Osteocyte (in vitro differentiated cells): ENCODE results near the gene DIPK1C. TPM values are rescaled to one million over a fixed set of nuclear protein-coding genes. Genes with fewer than 3 reads are reported as not detected.
A peak's percentile ranks its signal among the peaks of the same experiment; 100 is the strongest.

Experiments used
- DNase-seq: peaks from one replicate; pipeline ENCODE4 v3.0.0; 2021; ENCODE audit warnings: mixed read lengths; ENCODE audit not compliant: unreplicated experiment; ENCODE audit errors: extremely low spot score
- H3K27ac Mint-ChIP-seq: one replicate; pipeline ENCODE4 v1.8.0; 2021; ENCODE audit warnings: mild to moderate bottlenecking, mixed read lengths; ENCODE audit not compliant: unreplicated experiment
- H3K27me3 Mint-ChIP-seq: one replicate; pipeline ENCODE4 v1.8.0; 2021; ENCODE audit warnings: mixed read lengths; ENCODE audit not compliant: unreplicated experiment
- H3K36me3 Mint-ChIP-seq: one replicate; pipeline ENCODE4 v1.8.0; 2021; ENCODE audit warnings: mixed read lengths; ENCODE audit not compliant: unreplicated experiment
- H3K4me1 Mint-ChIP-seq: one replicate; pipeline ENCODE4 v1.8.0; 2021; ENCODE audit warnings: mixed read lengths; ENCODE audit not compliant: unreplicated experiment
- H3K4me3 Mint-ChIP-seq: one replicate; pipeline ENCODE4 v1.8.0; 2021; ENCODE audit warnings: mild to moderate bottlenecking, moderate library complexity, mixed read lengths; ENCODE audit not compliant: unreplicated experiment
- H3K9me3 Mint-ChIP-seq: one replicate; pipeline ENCODE4 v1.8.0; 2021; ENCODE audit warnings: mixed read lengths; ENCODE audit not compliant: unreplicated experiment
- total RNA-seq: library from RNA; stranded (reverse); gene quantifications from 2 replicates; pipeline ENCODE4 v1.2.1, GENCODE V29; 2021
- TF ChIP-seq, protein P1 (sequence below): fragments of 200-600 bp; sonication (generic); IDR thresholded peaks from 2 replicates; pipeline ENCODE4 v1.5.0; 2021; ENCODE audit warnings: antibody characterized with exemption, mild to moderate bottlenecking, moderate library complexity

DIPK1C gene
- total RNA-seq, 1 donor from 2014 or later: not detected

DNA sequence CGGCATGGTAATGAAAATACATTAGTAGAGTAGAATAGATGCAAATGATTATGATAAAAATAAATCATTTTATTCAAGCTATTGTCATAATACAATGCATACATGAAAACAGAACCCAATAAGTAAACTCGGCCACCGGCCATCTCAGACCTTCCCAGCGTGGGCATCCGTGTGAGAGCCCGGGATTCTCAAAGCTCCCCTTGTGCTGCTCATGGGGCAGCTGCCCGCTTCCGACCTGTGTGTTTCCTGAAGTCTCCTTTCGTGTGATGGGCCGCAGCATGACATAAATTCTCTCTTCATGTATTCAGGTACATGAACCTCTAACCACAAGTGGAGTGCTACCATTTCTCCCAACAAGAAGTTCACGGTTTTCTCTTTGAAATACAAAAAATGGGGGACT, 25.6 kb upstream of the DIPK1C start:
- H3K9me3 Mint-ChIP-seq: no peaks in the 10 kb centered on the region
- H3K4me3 Mint-ChIP-seq: no peak overlapping the region
- peak; percentile 64 for DNase-seq
- H3K36me3 Mint-ChIP-seq: no peaks in the 10 kb centered on the region
- no peaks in the 10 kb centered on the region for H3K4me1 Mint-ChIP-seq
- peaks cover 21% of the 10 kb centered on the region for H3K27me3 Mint-ChIP-seq
- TF ChIP-seq, protein P1, sequence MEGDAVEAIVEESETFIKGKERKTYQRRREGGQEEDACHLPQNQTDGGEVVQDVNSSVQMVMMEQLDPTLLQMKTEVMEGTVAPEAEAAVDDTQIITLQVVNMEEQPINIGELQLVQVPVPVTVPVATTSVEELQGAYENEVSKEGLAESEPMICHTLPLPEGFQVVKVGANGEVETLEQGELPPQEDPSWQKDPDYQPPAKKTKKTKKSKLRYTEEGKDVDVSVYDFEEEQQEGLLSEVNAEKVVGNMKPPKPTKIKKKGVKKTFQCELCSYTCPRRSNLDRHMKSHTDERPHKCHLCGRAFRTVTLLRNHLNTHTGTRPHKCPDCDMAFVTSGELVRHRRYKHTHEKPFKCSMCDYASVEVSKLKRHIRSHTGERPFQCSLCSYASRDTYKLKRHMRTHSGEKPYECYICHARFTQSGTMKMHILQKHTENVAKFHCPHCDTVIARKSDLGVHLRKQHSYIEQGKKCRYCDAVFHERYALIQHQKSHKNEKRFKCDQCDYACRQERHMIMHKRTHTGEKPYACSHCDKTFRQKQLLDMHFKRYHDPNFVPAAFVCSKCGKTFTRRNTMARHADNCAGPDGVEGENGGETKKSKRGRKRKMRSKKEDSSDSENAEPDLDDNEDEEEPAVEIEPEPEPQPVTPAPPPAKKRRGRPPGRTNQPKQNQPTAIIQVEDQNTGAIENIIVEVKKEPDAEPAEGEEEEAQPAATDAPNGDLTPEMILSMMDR: no peak
- no peak overlapping the region for H3K27ac Mint-ChIP-seq

DNA sequence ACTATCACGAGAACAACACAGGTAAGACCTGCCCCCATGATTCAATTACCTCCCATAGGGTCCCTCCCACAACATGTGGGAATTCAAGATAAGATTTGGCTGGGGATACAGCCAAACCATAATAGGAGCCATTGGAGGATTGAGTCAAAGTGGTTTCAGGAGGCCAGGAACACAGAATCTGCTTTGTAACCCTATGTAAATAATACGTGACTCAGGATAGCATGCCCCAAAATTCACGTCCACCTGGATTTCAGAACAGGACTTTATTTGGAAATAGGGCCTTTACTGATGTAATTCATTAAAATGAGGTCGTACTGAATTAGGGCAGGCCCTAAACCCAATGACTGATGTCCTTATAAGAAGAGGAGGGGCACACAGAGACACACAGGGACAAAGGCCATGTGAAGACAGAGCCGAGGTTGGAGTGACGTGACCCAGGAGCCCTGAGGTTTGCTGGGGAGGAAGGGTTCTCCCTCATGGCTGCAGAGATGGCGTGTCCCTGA, 23.1 kb upstream of the DIPK1C start:
- no peaks in the 10 kb centered on the region for H3K36me3 Mint-ChIP-seq
- peaks cover 11% of the 10 kb centered on the region for H3K27me3 Mint-ChIP-seq
- TF ChIP-seq, protein P1: no peak
- peak; percentile 57 for DNase-seq
- no peaks in the 10 kb centered on the region for H3K9me3 Mint-ChIP-seq
- H3K4me1 Mint-ChIP-seq: no peaks in the 10 kb centered on the region
- H3K27ac Mint-ChIP-seq: no peak overlapping the region
- no peak overlapping the region for H3K4me3 Mint-ChIP-seq

DNA sequence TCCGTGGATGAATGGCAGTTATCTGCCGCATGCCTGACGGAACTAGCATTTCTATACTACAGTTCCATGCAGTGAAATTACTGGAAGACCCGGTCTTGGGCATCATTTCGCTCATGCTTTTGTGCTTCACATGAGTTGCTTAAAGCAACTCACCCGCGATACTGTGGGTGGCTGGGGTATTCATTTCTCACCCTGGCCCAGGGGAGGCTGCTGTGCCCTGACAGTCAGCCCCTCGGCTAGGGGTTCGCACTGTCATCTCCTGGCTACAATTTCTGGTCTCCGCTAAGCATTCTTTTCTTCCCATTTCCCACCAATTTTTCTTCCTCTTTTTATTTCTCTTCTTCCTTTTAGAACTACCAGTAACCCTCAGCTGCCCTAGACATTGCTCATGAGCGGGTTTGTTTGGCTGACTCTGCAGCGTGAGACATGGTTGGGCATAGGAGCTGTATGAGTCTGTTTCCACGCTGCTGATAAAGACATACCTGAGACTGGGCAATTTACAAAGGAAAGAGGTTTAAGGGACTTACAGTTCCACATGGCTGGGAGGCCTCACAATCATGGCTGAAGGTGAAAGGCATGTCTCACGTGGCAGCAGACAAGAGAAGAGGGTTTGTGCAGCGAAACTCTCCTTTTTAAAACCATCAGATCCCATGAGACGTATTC, 22.5 kb upstream of the DIPK1C start:
- no peaks in the 10 kb centered on the region for H3K9me3 Mint-ChIP-seq
- no peak overlapping the region for H3K4me3 Mint-ChIP-seq
- no peak overlapping the region for H3K27ac Mint-ChIP-seq
- TF ChIP-seq, protein P1: no peak
- H3K4me1 Mint-ChIP-seq: no peaks in the 10 kb centered on the region
- DNase-seq: peak; percentile 67
- H3K27me3 Mint-ChIP-seq: peaks cover 8% of the 10 kb centered on the region
- no peaks in the 10 kb centered on the region for H3K36me3 Mint-ChIP-seq

DNA sequence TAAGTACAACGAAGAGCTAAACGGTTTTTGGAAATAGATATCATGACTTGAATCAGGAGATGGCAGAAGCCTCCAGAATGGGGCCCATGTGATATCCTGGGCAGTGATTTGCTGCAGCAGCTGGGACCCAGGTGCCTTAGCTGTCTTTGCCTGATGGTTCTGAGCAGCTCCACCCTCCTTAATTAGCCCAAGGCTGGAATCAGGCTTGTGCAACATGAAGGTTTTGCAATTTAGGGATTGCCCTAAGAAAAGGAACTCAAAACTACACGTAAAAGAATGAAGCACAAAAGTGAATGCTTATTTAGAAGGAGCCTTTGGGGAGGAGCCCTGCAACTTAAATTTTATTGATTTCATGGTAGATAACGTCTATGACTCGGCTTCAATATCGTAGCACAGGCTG, 21.8 kb upstream of the DIPK1C start:
- H3K36me3 Mint-ChIP-seq: no peaks in the 10 kb centered on the region
- DNase-seq: no peak
- no peaks in the 10 kb centered on the region for H3K9me3 Mint-ChIP-seq

DNA sequence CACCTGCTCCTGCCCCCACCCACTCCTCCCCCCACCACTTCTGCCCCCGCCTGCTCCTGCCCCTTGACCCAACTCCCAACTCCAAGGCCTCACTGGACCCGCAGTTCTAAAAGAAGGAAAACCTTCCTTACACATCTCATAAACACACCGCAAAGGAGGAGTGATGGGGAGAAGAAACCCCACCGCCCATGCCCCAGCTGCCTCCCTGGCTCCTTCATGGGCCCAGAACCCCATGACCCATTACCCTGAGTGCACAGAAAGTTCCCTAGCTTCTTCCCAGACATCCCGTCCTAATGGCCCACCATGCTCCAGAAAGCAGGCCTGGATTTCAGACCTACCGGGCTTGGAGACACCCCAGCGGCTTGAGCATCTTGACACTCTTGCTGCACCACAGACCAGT, 21.2 kb upstream of the DIPK1C start:
- H3K36me3 Mint-ChIP-seq: no peaks in the 10 kb centered on the region
- peak; percentile 70 for DNase-seq
- TF ChIP-seq, protein P1: no peak
- H3K4me3 Mint-ChIP-seq: no peak overlapping the region
- H3K9me3 Mint-ChIP-seq: no peaks in the 10 kb centered on the region
- H3K27ac Mint-ChIP-seq: no peak overlapping the region
- no peaks in the 10 kb centered on the region for H3K4me1 Mint-ChIP-seq
- H3K27me3 Mint-ChIP-seq: peaks cover 7% of the 10 kb centered on the region

More for the DNA sequence above, 21.8 kb upstream of the DIPK1C start:
- Mint-ChIP-seq H3K4me1 (no peaks in the 10 kb centered on the region), H3K4me3 (no peak overlapping the region), H3K27me3 (peaks cover 7% of the 10 kb centered on the region), H3K27ac (no peak overlapping the region)
- TF ChIP-seq, protein P1: no peak
